Measurements from ENCODE around the gene ADIPOR2.
"Not testable (repeated sequence)": the region's sequence is repeated elsewhere in the genome, so short reads cannot be mapped to it uniquely, and the experiment has no call there.

The ADIPOR2 gene

GRCh38 chr12:1706632-1706980, 15.7 kb downstream of the ADIPOR2 start:
- DNase-seq = no peak

GRCh38 chr12:1707051-1707450, 16.2 kb downstream of the ADIPOR2 start:
- no peak for DNase-seq

- DNase-seq = not testable (repeated sequence)
These were observed 19.1 kb downstream of the ADIPOR2 start for GRCh38 chr12:1709968-1710367.

- not testable (repeated sequence) for DNase-seq
These were observed 20.0 kb downstream of the ADIPOR2 start for GRCh38 chr12:1710870-1711269.

- DNase-seq = not testable (repeated sequence)
These were observed 20.8 kb downstream of the ADIPOR2 start for GRCh38 chr12:1711536-1712211.

GRCh38 chr12:1712305-1712704, 21.4 kb downstream of the ADIPOR2 start:
- DNase-seq = not testable (repeated sequence)

- DNase-seq = not testable (repeated sequence)
These were observed 22.0 kb downstream of the ADIPOR2 start for GRCh38 chr12:1712852-1713251.

GRCh38 chr12:1713783-1714348, 23.0 kb downstream of the ADIPOR2 start:
- not testable (repeated sequence) for DNase-seq

GRCh38 chr12:1715459-1715858, 24.6 kb downstream of the ADIPOR2 start:
- DNase-seq = not testable (repeated sequence)

GRCh38 chr12:1716215-1716862, 25.5 kb downstream of the ADIPOR2 start:
- DNase-seq = no peak

GRCh38 chr12:1716911-1717310, 26.0 kb downstream of the ADIPOR2 start:
- no peak for DNase-seq

GRCh38 chr12:1719139-1719538, 28.3 kb downstream of the ADIPOR2 start:
- DNase-seq = no peak

- DNase-seq = no peak
These were observed 29.6 kb downstream of the ADIPOR2 start for GRCh38 chr12:1720494-1720893.

GRCh38 chr12:1723721-1724120, 32.9 kb downstream of the ADIPOR2 start:
- no peak for DNase-seq

- no peak for DNase-seq
These were observed 33.4 kb downstream of the ADIPOR2 start for GRCh38 chr12:1724250-1724649.

GRCh38 chr12:1726753-1727152, 35.9 kb downstream of the ADIPOR2 start:
- no peak for DNase-seq

- DNase-seq = no peak
These were observed 38.0 kb downstream of the ADIPOR2 start for GRCh38 chr12:1728824-1729223.

- DNase-seq = no peak
These were observed 40.3 kb downstream of the ADIPOR2 start for GRCh38 chr12:1731019-1731687.

- not testable (repeated sequence) for DNase-seq
These were observed 40.8 kb downstream of the ADIPOR2 start for GRCh38 chr12:1731688-1732078.

GRCh38 chr12:1732914-1733313, 42.0 kb downstream of the ADIPOR2 start:
- no peak for DNase-seq

- not testable (repeated sequence) for DNase-seq
These were observed 42.8 kb downstream of the ADIPOR2 start for GRCh38 chr12:1733712-1734111.

- DNase-seq = no peak
These were observed 46.9 kb downstream of the ADIPOR2 start for GRCh38 chr12:1737652-1738286.

GRCh38 chr12:1738446-1738845, 47.6 kb downstream of the ADIPOR2 start:
- DNase-seq = no peak
